Gastroesophageal sphincter (tissue), 4 donors: ENCODE measurements around the gene FNDC3A. TPM values are rescaled to one million over a fixed set of nuclear protein-coding genes. Genes with fewer than 3 reads are reported as not detected.

Experiments
- ATAC-seq: fragments of 150-250 bp; one replicate; pipeline ENCODE4 v1.9.1; 2016; ENCODE audit warnings: mild to moderate bottlenecking, moderate library complexity
- H3K27ac ChIP-seq, 4 donors: fragments of 200-600 bp; sonication (generic) in 3 of 4; 1 replicate in 3 of 4; 2 replicates in 1 of 4; pipeline ENCODE4 v1.5.1; 2016 to 2019
- H3K27me3 ChIP-seq: fragments of 200-600 bp; sonication (generic); one replicate; pipeline ENCODE4 v1.5.1; 2019
- H3K36me3 ChIP-seq, 2 donors: fragments of 200-600 bp; sonication (generic); one replicate each; pipeline ENCODE4 v1.5.1; 2019; ENCODE audit warnings: control low read depth in 1 of 2
- H3K4me1 ChIP-seq, 3 donors: fragments of 200-600 bp; sonication (generic); 1 replicate in 2 of 3; 2 replicates in 1 of 3; pipeline ENCODE4 v1.5.1; 2016 to 2019; ENCODE audit warnings: control low read depth in 2 of 3
- H3K4me3 ChIP-seq, 2 donors: fragments of 200-600 bp; sonication (generic); one replicate each; pipeline ENCODE4 v1.5.1; 2019; ENCODE audit warnings: mild to moderate bottlenecking in 1 of 2, moderate library complexity in 1 of 2
- H3K9me3 ChIP-seq, 3 donors: fragments of 200-600 bp; sonication (generic); one replicate each; pipeline ENCODE4 v1.5.1; 2017 to 2019; ENCODE audit warnings: control low read depth in 2 of 3
- EP300 ChIP-seq: sonication (generic); formaldehyde crosslinking; IDR thresholded peaks from one replicate; pipeline ENCODE4 v1.6.1; 2017; ENCODE audit warnings: antibody characterized with exemption, mild to moderate bottlenecking
- POLR2A ChIP-seq, 2 donors: fragments of 450-650 bp; IDR thresholded peaks; one replicate each; pipeline ENCODE4 v1.6.1; 2017; ENCODE audit warnings: antibody characterized with exemption in 2 of 2, mild to moderate bottlenecking in 2 of 2, moderate library complexity in 1 of 2
- POLR2AphosphoS5 ChIP-seq: sonication (generic); formaldehyde crosslinking; IDR thresholded peaks from one replicate; pipeline ENCODE4 v1.6.1; 2017; ENCODE audit warnings: antibody characterized with exemption
- WGBS, 2 donors: methylation state at CpG; one replicate each; pipeline ENCODE4 v1.1.5; 2018; ENCODE audit warnings: low coverage in 1 of 2; 5-methylcytosine and 5-hydroxymethylcytosine counted together
- total RNA-seq, 4 donors: library from RNA; depleted of rRNA; stranded (reverse); fragments of >200 nt; gene quantifications; one replicate each; pipeline ENCODE4 v1.1.0, GENCODE V29; 2016
- TF ChIP-seq, protein P1 (sequence below), 4 experiments: fragments of 200-600 bp in 2 of 4; fragments of 450-650 bp in 2 of 4; sonication (generic) in 1 of 4; IDR thresholded peaks; one replicate each; pipeline ENCODE4 v1.5.1; 2017 to 2019; ENCODE audit warnings: antibody characterized with exemption in 4 of 4, mild to moderate bottlenecking in 2 of 4, moderate library complexity in 2 of 4

The FNDC3A gene
- total RNA-seq, 4 donors from 2014 or later = 36.4 to 55.9 (median 47.8) TPM

DNA sequence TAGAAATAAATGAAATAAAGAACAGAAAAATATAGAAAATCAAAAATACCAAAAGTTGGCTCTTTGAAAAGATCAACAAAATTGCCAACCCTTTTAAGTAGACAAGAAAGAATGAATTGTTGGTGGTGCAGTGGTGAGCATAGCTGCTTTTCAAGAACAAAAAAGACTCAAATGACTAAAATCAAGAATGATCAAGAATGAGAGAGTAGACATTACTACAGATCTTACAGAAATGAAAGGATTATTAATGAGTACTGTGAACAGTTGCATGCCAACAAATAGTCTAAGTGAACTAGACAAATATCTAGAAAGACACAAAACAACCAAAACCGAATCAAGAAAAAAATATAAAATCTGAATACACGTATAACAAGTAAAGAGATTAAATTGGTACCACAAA, 53.9 kb downstream of the FNDC3A start:
- no peaks in the 10 kb centered on the region for H3K9me3 ChIP-seq
- H3K36me3 ChIP-seq = no peaks in the 10 kb centered on the region
- no peak overlapping the region for H3K27ac ChIP-seq
- no peak overlapping the region for H3K4me3 ChIP-seq
- no peak for ATAC-seq
- H3K27me3 ChIP-seq = no peaks in the 10 kb centered on the region
- TF ChIP-seq POLR2A (IDR thresholded peaks at IDR 0.05) (no peak), POLR2AphosphoS5 (no peak), EP300 (no peak)
- TF ChIP-seq, protein P1, sequence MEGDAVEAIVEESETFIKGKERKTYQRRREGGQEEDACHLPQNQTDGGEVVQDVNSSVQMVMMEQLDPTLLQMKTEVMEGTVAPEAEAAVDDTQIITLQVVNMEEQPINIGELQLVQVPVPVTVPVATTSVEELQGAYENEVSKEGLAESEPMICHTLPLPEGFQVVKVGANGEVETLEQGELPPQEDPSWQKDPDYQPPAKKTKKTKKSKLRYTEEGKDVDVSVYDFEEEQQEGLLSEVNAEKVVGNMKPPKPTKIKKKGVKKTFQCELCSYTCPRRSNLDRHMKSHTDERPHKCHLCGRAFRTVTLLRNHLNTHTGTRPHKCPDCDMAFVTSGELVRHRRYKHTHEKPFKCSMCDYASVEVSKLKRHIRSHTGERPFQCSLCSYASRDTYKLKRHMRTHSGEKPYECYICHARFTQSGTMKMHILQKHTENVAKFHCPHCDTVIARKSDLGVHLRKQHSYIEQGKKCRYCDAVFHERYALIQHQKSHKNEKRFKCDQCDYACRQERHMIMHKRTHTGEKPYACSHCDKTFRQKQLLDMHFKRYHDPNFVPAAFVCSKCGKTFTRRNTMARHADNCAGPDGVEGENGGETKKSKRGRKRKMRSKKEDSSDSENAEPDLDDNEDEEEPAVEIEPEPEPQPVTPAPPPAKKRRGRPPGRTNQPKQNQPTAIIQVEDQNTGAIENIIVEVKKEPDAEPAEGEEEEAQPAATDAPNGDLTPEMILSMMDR (IDR thresholded peaks at IDR 0.05) = no peak
- no peaks in the 10 kb centered on the region for H3K4me1 ChIP-seq
- WGBS, 2 donors = 86 to 100% methylated on average over 1 to 2 of the region's 2 CpGs

DNA sequence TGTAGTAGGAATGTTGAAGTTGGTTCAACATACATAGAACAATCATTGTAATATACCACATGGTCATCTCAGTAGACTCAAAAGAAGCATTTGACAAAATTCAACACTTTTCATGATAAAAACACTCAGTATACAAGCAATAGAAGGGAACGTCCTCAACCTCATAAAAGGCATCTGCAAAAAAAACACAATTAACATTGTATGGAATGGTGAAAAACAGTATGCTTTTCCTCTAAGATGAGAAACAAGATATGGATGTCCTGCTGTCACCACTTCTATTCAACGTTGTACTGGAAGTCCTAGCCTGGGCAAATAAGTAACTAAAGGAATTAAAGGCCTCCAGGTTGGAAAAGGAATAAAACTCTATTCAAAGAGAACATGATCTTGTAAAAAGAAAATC, 54.5 kb downstream of the FNDC3A start:
- no peak for TF ChIP-seq EP300
- TF ChIP-seq POLR2A (IDR thresholded peaks at IDR 0.05) = no peak
- no peak for TF ChIP-seq POLR2AphosphoS5
- TF ChIP-seq, protein P1 (IDR thresholded peaks at IDR 0.05) = no peak
- no peak for ATAC-seq
- whole genome bisulfite sequencing, 2 donors = 89 to 100% methylated on average over 2 of the region's 2 CpGs

DNA sequence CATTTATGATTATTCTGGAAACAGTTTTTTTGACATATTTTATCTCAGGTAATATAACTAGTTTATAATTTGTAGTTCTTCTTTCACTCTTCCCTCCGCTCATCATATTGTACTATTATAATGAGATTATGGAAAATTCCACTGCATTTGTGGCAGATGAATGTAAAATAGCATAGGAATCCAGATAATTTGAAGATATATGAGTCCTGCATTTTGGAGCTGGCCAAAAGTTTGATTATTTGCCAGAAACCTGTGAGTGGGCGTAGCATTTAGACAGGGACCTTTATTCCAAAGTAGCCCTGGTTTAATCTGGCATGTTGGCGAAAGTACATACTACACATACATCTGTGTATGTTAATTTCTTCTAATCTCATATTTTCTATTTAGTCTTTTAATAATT, 65.2 kb downstream of the FNDC3A start:
- Histone ChIP-seq H3K9me3 (no peaks in the 10 kb centered on the region), H3K4me3 (no peak overlapping the region), H3K36me3 (no peaks in the 10 kb centered on the region), H3K4me1 (peaks cover 0 to 2% (median 0%) of the 10 kb centered on the region in 3 donors), H3K27ac (no peak overlapping the region), H3K27me3 (no peaks in the 10 kb centered on the region)
- WGBS, 2 donors = 94 to 100% methylated on average over 3 of the region's 3 CpGs
- no peak for ATAC-seq
- TF ChIP-seq, protein P1 (IDR thresholded peaks at IDR 0.05) = no peak
- TF ChIP-seq POLR2AphosphoS5 (no peak), EP300 (no peak), POLR2A (IDR thresholded peaks at IDR 0.05) (no peak)

More for the DNA sequence above, 54.5 kb downstream of the FNDC3A start:
- no peaks in the 10 kb centered on the region for H3K4me1 ChIP-seq
- no peak overlapping the region for H3K27ac ChIP-seq
- no peaks in the 10 kb centered on the region for H3K27me3 ChIP-seq
- H3K4me3 ChIP-seq = no peak overlapping the region
- H3K9me3 ChIP-seq = no peaks in the 10 kb centered on the region
- H3K36me3 ChIP-seq = no peaks in the 10 kb centered on the region

DNA sequence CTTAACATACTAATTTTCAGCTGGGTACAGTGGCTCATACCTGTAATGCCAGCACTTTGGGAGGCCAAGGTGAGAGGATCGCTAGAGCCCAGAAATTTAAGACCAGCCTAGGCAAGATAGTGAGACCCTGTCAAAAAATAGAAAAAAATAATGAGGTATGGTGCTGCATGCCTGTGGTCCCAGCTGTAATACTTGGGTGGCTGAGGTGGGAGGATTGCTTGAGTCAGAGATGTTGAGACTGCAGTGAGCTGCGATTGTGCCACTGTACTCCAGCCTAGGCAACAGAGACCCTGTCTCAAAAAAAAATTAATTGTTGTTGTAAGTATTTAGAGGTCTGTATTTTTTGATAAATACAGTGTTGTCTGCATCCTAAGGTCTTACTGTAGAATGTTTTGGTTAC, 66.8 kb downstream of the FNDC3A start:
- no peaks in the 10 kb centered on the region for H3K27me3 ChIP-seq
- TF ChIP-seq EP300 (no peak), POLR2A (IDR thresholded peaks at IDR 0.05) (no peak), POLR2AphosphoS5 (no peak)
- TF ChIP-seq, protein P1 (IDR thresholded peaks at IDR 0.05) = no peak
- no peak for ATAC-seq
- H3K36me3 ChIP-seq = no peaks in the 10 kb centered on the region
- H3K27ac ChIP-seq = no peak overlapping the region
- peaks cover 0 to 11% (median 0%) of the 10 kb centered on the region in 3 donors for H3K4me1 ChIP-seq
- H3K9me3 ChIP-seq = no peaks in the 10 kb centered on the region
- WGBS, 2 donors = 86 to 90% methylated on average over 1 to 2 of the region's 2 CpGs
- no peak overlapping the region for H3K4me3 ChIP-seq

DNA sequence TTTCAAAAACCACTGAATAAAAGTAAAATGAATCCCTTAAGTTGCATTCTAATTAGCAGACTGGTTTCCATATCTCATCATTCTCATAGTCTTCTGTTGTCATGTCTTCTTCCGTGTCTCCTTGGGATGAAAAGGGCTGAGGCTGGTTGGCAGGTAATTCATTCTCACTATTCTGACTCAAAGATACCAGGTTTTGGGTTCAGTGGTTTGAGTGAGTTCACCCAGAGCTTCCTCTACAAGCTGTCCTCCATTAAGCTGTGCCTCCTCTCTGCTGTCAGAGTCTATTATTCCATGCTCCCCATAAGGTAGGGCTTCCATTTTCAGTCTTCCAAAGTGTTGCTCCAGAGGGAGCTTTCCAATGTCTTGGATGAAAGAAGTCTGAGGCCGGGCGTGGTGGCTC, 68.3 kb downstream of the FNDC3A start:
- Histone ChIP-seq H3K27me3 (no peaks in the 10 kb centered on the region), H3K4me1 (peaks cover 0 to 11% (median 0%) of the 10 kb centered on the region in 3 donors), H3K4me3 (no peak overlapping the region), H3K9me3 (no peaks in the 10 kb centered on the region), H3K27ac (no peak overlapping the region), H3K36me3 (no peaks in the 10 kb centered on the region)
- WGBS, 2 donors = 88 to 92% methylated on average over 1 of the region's 3 CpGs
- ATAC-seq = no peak
- no peak for TF ChIP-seq POLR2A (IDR thresholded peaks at IDR 0.05)
